Spleen (tissue), 11 donors: Measurements from ENCODE around the gene LIN7A. TPM values are rescaled to one million over a fixed set of nuclear protein-coding genes. Genes with fewer than 3 reads are reported as not detected.

Experiments used
- DNase-seq: peaks from one replicate; pipeline ENCODE4 v3.0.0-alpha.2; 2020
- H3K27ac ChIP-seq, 8 donors: fragments of 200-600 bp; sonication (generic) in 7 of 8; 1 replicate in 4 of 8; 2 replicates in 4 of 8; pipeline versions ENCODE4 v1.5.0 to v1.8.0; 2016 to 2021; ENCODE audit warnings: inconsistent platforms in 4 of 8, mild to moderate bottlenecking in 4 of 8, moderate library complexity in 1 of 8
- H3K27me3 ChIP-seq, 7 donors: fragments of 200-600 bp; sonication (generic) in 6 of 7; replicated peaks in 1 of 7; 1 replicate in 4 of 7; 2 replicates in 3 of 7; pipeline versions ENCODE4 v1.5.0 to v1.8.0; 2016 to 2021; ENCODE audit warnings: inconsistent platforms in 3 of 7, mild to moderate bottlenecking in 1 of 7
- H3K36me3 ChIP-seq, 6 donors: fragments of 200-600 bp; sonication (generic) in 5 of 6; 1 replicate in 4 of 6; 2 replicates in 2 of 6; pipeline versions ENCODE4 v1.5.0 to v1.8.0; 2016 to 2021; ENCODE audit warnings: inconsistent platforms in 2 of 6
- H3K4me1 ChIP-seq, 6 donors: fragments of 200-600 bp; sonication (generic) in 5 of 6; 1 replicate in 3 of 6; 2 replicates in 3 of 6; pipeline versions ENCODE4 v1.5.0 to v1.8.0; 2016 to 2021; ENCODE audit warnings: inconsistent platforms in 3 of 6
- H3K4me3 ChIP-seq, 8 donors: fragments of 200-600 bp; sonication (generic) in 7 of 8; 1 replicate in 4 of 8; 2 replicates in 4 of 8; pipeline versions ENCODE4 v1.5.0 to v1.8.0; 2016 to 2021; ENCODE audit warnings: inconsistent platforms in 4 of 8, mild to moderate bottlenecking in 4 of 8, moderate library complexity in 2 of 8
- H3K9me3 ChIP-seq, 8 donors: fragments of 200-600 bp; sonication (generic) in 7 of 8; 1 replicate in 4 of 8; 2 replicates in 4 of 8; pipeline versions ENCODE4 v1.5.0 to v1.8.0; 2016 to 2021; ENCODE audit warnings: inconsistent platforms in 4 of 8
- CTCF ChIP-seq, 11 experiments: fragments of 200-600 bp in 7 of 11; fragments of 450-650 bp in 4 of 11; sonication (generic) in 4 of 11; IDR thresholded peaks in 8 of 11; conservative IDR thresholded peaks in 3 of 11; 1 replicate in 7 of 11; 2 replicates in 4 of 11; pipeline versions ENCODE4 v1.4.0 to v1.8.0; 2016 to 2021; ENCODE audit warnings: antibody characterized with exemption in 11 of 11, inconsistent platforms in 4 of 11, mild to moderate bottlenecking in 1 of 11
- POLR2A ChIP-seq, 3 donors: fragments of 450-650 bp; IDR thresholded peaks; one replicate each; pipeline ENCODE4 v1.5.1; 2017; ENCODE audit warnings: antibody characterized with exemption in 3 of 3, mild to moderate bottlenecking in 1 of 3
- POLR2AphosphoS5 ChIP-seq, 3 donors: sonication (generic); formaldehyde crosslinking; IDR thresholded peaks; one replicate each; pipeline ENCODE4 v1.5.1; 2017; ENCODE audit warnings: antibody characterized with exemption in 3 of 3
- WGBS, 5 donors: extraction: QIAGEN DNeasy Blood & Tissue Kit in 3 of 5; methylation state at CpG; one replicate each; pipeline versions ENCODE4 v1.1.5 to v1.1.7; 2013 to 2018; 5-methylcytosine and 5-hydroxymethylcytosine counted together
- intact Hi-C: fragments of 100-400 bp; cut with DNase I; formaldehyde crosslinking; loops from one replicate; pipeline ENCODE4 v1.15.0; 2023; ENCODE audit warnings: low total_unique reads
- polyA plus RNA-seq, 3 donors: library from polyadenylated mRNA; stranded (reverse); fragments of 200-250 nt; gene quantifications; one replicate each; pipeline ENCODE4 v1.2.1, GENCODE V29; 2013
- total RNA-seq, 7 donors: library from RNA; depleted of rRNA in 3 of 7; stranded (reverse); fragments of >200 nt in 3 of 7; fragmentation: NEBNext Ultra II Directional in 4 of 7; extraction: Animal tissue kit (Norgen Biotek cat#: 25700) in 4 of 7; gene quantifications; one replicate each; pipeline versions ENCODE4 v1.1.0 to v1.2.1, GENCODE V29; 2016 to 2021
- donor health status: healthy with polysubstance abuse.
- donor health status: DM: no; HTN: no; CAD: no; lungs with moderate emphysema.
- donor health status: DM: no; HTN: no; CAD: no.
- donor health status: Bipolar disorder and iron deficiency.
- donor health status: healthy.
- donor health status: DM: no; HTN: no; CAD: no.
- donor health status: DM: yes; HTN: yes; CAD: no.

Gene LIN7A
- total and polyA plus RNA-seq, 10 donors, result 1.7 to 31.6 (median 13.1) TPM

GRCh38 chr12:80821513-80822000 lies 116.2 kb downstream of the LIN7A start:
- H3K9me3 ChIP-seq, result peaks cover 0 to 8% (median 0%) of the 10 kb centered on the region in 8 donors
- 73 to 89% (median 75%) methylated on average over 4 of the region's 4 CpGs for WGBS, 5 donors
- TF ChIP-seq CTCF (IDR thresholded peaks at IDR 0.05 in 8 of 11, conservative IDR thresholded peaks at IDR 0.05 in 3 of 11), result no peak
- TF ChIP-seq POLR2AphosphoS5 (IDR thresholded peaks at IDR 0.05), result no peak
- TF ChIP-seq POLR2A (IDR thresholded peaks at IDR 0.05), result no peak
- no peaks in the 10 kb centered on the region for H3K27me3 ChIP-seq
- H3K36me3 ChIP-seq, result peaks cover 0 to 5% (median 0%) of the 10 kb centered on the region in 6 donors
- no peaks in the 10 kb centered on the region for H3K4me1 ChIP-seq
- no peak for DNase-seq
- H3K4me3 ChIP-seq, result no peak overlapping the region
- no peak overlapping the region for H3K27ac ChIP-seq
- intact Hi-C loops, result no loop called here

GRCh38 chr12:80818878-80819277 lies 118.9 kb downstream of the LIN7A start:
- peaks cover 0 to 8% (median 0%) of the 10 kb centered on the region in 8 donors for H3K9me3 ChIP-seq
- peaks cover 0 to 5% (median 0%) of the 10 kb centered on the region in 6 donors for H3K36me3 ChIP-seq

GRCh38 chr12:80815351-80815750 lies 122.4 kb downstream of the LIN7A start:
- DNase-seq, result no peak
- intact Hi-C loops, result no loop called here
- no peak for TF ChIP-seq POLR2AphosphoS5 (IDR thresholded peaks at IDR 0.05)
- TF ChIP-seq POLR2A (IDR thresholded peaks at IDR 0.05), result no peak
- no peak for TF ChIP-seq CTCF (IDR thresholded peaks at IDR 0.05 in 8 of 11, conservative IDR thresholded peaks at IDR 0.05 in 3 of 11)

More at GRCh38 chr12:80818878-80819277, 118.9 kb downstream of the LIN7A start:
- intact Hi-C loops, result no loop called here
- no peaks in the 10 kb centered on the region for H3K27me3 ChIP-seq
- TF ChIP-seq POLR2AphosphoS5 (IDR thresholded peaks at IDR 0.05), result no peak
- TF ChIP-seq CTCF (IDR thresholded peaks at IDR 0.05 in 8 of 11, conservative IDR thresholded peaks at IDR 0.05 in 3 of 11), result no peak
- TF ChIP-seq POLR2A (IDR thresholded peaks at IDR 0.05), result no peak
- no peak overlapping the region for H3K27ac ChIP-seq
- H3K4me3 ChIP-seq, result no peak overlapping the region
- H3K4me1 ChIP-seq, result no peaks in the 10 kb centered on the region
- DNase-seq, result no peak

GRCh38 chr12:80814453-80814852 lies 123.3 kb downstream of the LIN7A start:
- 72 to 92% (median 84%) methylated on average over 4 of the region's 4 CpGs for WGBS, 5 donors
- no peak overlapping the region for H3K27ac ChIP-seq
- peaks cover 0 to 13% (median 0%) of the 10 kb centered on the region in 6 donors for H3K36me3 ChIP-seq
- H3K27me3 ChIP-seq, result no peaks in the 10 kb centered on the region
- no peaks in the 10 kb centered on the region for H3K9me3 ChIP-seq
- no peak overlapping the region for H3K4me3 ChIP-seq
- DNase-seq, result no peak
- H3K4me1 ChIP-seq, result no peaks in the 10 kb centered on the region
- intact Hi-C loops, result no loop called here
- no peak for TF ChIP-seq POLR2A (IDR thresholded peaks at IDR 0.05)
- no peak for TF ChIP-seq CTCF (IDR thresholded peaks at IDR 0.05 in 8 of 11, conservative IDR thresholded peaks at IDR 0.05 in 3 of 11)
- TF ChIP-seq POLR2AphosphoS5 (IDR thresholded peaks at IDR 0.05), result no peak

More at GRCh38 chr12:80815351-80815750, 122.4 kb downstream of the LIN7A start:
- Histone ChIP-seq H3K27ac (no peak overlapping the region), H3K4me1 (no peaks in the 10 kb centered on the region), H3K27me3 (no peaks in the 10 kb centered on the region), H3K9me3 (no peaks in the 10 kb centered on the region), H3K4me3 (no peak overlapping the region), H3K36me3 (peaks cover 0 to 13% (median 0%) of the 10 kb centered on the region in 6 donors)
